ENCODE results near the gene GREB1. TPM values are rescaled to one million over a fixed set of nuclear protein-coding genes. Genes with fewer than 3 reads are reported as not detected.

Gene GREB1
- total RNA-seq, 1 experiment from 2014 or later = 0.90 TPM

DNA sequence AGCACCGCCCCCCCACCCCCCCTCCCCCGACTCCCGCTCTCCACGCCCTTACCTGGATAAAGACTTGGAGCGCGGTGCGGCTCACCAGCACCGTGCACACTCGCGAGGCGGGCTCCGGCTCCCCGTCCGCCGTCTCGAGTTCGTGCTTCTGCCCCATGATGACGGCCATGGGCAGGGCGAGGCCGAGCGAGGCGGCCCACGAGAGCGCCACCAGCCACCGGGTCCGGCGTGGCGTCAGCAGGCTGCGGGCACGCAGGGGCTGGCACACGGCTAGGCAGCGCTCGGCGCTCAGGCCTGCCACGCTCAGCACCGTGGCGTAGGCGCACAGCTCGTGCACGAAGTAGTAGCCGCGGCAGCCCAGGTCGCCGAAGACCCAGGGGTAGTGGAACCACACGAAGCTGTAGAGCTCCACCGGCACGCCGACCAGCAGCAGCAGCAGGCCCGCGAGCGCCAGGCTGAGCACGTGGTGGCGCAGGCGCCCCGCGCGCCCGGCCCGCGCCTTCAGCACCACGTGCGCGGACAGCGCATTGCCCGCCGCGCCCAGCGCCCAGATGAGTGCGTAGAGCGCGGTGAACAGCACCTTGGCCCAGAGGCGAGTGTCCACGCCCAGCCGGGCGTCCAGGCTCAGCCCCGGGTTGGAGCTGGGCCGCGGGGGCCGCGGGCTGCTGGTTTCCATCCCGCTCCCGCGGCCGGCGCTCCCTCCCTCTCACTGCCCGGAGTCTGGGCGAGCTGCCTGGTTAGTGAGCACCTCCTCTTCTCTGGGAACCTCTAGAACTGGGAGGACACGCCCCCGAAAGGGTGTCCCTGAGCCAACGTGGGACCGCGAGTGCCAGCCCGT is 135.8 kb downstream of the GREB1 start, which contains the start of gene NTSR2:
Gene NTSR2 (minus strand): TSS at position 742 of the 838 bp plus-strand sequence. CDS start 66 bp downstream, at position 676.
- BruUV-seq (replicated peaks) = no TSS peak
- TF ChIP-seq, protein P1, sequence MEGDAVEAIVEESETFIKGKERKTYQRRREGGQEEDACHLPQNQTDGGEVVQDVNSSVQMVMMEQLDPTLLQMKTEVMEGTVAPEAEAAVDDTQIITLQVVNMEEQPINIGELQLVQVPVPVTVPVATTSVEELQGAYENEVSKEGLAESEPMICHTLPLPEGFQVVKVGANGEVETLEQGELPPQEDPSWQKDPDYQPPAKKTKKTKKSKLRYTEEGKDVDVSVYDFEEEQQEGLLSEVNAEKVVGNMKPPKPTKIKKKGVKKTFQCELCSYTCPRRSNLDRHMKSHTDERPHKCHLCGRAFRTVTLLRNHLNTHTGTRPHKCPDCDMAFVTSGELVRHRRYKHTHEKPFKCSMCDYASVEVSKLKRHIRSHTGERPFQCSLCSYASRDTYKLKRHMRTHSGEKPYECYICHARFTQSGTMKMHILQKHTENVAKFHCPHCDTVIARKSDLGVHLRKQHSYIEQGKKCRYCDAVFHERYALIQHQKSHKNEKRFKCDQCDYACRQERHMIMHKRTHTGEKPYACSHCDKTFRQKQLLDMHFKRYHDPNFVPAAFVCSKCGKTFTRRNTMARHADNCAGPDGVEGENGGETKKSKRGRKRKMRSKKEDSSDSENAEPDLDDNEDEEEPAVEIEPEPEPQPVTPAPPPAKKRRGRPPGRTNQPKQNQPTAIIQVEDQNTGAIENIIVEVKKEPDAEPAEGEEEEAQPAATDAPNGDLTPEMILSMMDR (IDR thresholded peaks at IDR 0.05; ENCODE audit: unreplicated experiment) = no peak
- Mint-ChIP-seq H3K4me3 (ENCODE audit: low read depth, unreplicated experiment) (no peak within 1 kb of the TSS), H3K27me3 (ENCODE audit: unreplicated experiment) (peaks cover 34% of the 10 kb centered on the region), H3K9me3 (ENCODE audit: low read depth, unreplicated experiment) (no peaks in the 10 kb centered on the region), H3K27ac (ENCODE audit: unreplicated experiment) (no peak within 1 kb of the TSS), H3K36me3 (ENCODE audit: insufficient read depth, unreplicated experiment) (no peaks in the 10 kb centered on the region), H3K4me1 (ENCODE audit: low read depth, unreplicated experiment) (no peaks in the 10 kb centered on the region)
- CTCF ChIA-PET = no interaction called here
- intact Hi-C loops (cut with micrococcal nuclease; ENCODE audit: unreplicated experiment) = no loop called here
- DNase-seq = no peak

DNA sequence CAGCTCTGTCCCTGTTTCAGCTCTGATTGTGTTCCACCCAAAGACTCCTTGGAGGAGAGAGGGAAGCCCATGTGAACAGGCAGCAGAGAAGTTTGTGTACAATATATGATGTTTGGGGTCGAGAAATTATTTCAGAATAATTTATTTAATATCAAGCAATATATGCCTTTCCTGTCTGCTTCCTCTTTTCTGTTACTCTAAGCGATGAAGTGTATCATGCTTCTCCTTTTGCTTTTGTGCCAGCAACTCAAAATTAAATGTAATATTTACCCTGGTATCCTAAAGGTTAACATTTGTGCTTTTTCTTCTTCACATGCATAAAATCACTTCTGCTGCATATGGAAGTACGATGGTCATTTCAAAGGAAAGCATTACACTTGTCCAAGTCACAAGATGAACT is 138.6 kb downstream of the GREB1 start:
- intact Hi-C loops (cut with micrococcal nuclease; ENCODE audit: unreplicated experiment) = no loop called here
- peaks cover 58% of the 10 kb centered on the region for H3K27me3 Mint-ChIP-seq (ENCODE audit: unreplicated experiment)
- BruUV-seq (replicated peaks) = no TSS peak

DNA sequence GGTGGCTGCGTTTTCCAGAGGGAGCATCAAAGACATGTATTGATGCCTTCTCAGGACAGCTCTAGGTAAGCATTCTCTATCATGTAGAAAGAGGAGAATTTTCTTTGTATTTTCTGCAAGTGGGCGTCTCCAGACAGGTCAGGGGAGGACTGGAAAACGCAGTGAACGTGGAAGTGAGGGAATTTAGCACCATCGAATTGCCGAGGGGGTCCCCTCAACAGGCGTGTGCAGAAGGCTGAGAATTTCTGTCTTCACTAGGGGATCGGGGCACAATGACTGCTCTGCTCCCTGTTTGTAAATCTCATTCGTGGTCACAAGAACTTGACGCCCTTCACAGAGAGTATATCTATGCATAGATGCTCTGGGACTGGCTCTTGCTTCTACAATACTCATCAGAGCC is 141.1 kb downstream of the GREB1 start:
- H3K27ac Mint-ChIP-seq (ENCODE audit: unreplicated experiment) = no peak overlapping the region
- TF ChIP-seq, protein P1 (IDR thresholded peaks at IDR 0.05; ENCODE audit: unreplicated experiment) = no peak
- no peaks in the 10 kb centered on the region for H3K36me3 Mint-ChIP-seq (ENCODE audit: insufficient read depth, unreplicated experiment)
- H3K4me3 Mint-ChIP-seq (ENCODE audit: low read depth, unreplicated experiment) = no peak overlapping the region
- H3K4me1 Mint-ChIP-seq (ENCODE audit: low read depth, unreplicated experiment) = peaks cover 11% of the 10 kb centered on the region
- CTCF ChIA-PET = interaction anchor here (0.7 kb wide), 1 partner anchor 10 kb away, joined by 4 read pairs; no protein-coding TSS in a partner anchor
- BruUV-seq (replicated peaks) = no TSS peak
- no peak for DNase-seq
- intact Hi-C loops (cut with micrococcal nuclease; ENCODE audit: unreplicated experiment) = no loop called here
- H3K27me3 Mint-ChIP-seq (ENCODE audit: unreplicated experiment) = peaks cover 52% of the 10 kb centered on the region
- no peaks in the 10 kb centered on the region for H3K9me3 Mint-ChIP-seq (ENCODE audit: low read depth, unreplicated experiment)

More for the DNA sequence above, 138.6 kb downstream of the GREB1 start:
- Mint-ChIP-seq H3K4me1 (ENCODE audit: low read depth, unreplicated experiment) (peaks cover 9% of the 10 kb centered on the region), H3K4me3 (ENCODE audit: low read depth, unreplicated experiment) (no peak overlapping the region), H3K36me3 (ENCODE audit: insufficient read depth, unreplicated experiment) (no peaks in the 10 kb centered on the region), H3K9me3 (ENCODE audit: low read depth, unreplicated experiment) (no peaks in the 10 kb centered on the region), H3K27ac (ENCODE audit: unreplicated experiment) (no peak overlapping the region)
- TF ChIP-seq, protein P1 (IDR thresholded peaks at IDR 0.05; ENCODE audit: unreplicated experiment) = no peak
- no peak for DNase-seq
- CTCF ChIA-PET = no interaction called here

DNA sequence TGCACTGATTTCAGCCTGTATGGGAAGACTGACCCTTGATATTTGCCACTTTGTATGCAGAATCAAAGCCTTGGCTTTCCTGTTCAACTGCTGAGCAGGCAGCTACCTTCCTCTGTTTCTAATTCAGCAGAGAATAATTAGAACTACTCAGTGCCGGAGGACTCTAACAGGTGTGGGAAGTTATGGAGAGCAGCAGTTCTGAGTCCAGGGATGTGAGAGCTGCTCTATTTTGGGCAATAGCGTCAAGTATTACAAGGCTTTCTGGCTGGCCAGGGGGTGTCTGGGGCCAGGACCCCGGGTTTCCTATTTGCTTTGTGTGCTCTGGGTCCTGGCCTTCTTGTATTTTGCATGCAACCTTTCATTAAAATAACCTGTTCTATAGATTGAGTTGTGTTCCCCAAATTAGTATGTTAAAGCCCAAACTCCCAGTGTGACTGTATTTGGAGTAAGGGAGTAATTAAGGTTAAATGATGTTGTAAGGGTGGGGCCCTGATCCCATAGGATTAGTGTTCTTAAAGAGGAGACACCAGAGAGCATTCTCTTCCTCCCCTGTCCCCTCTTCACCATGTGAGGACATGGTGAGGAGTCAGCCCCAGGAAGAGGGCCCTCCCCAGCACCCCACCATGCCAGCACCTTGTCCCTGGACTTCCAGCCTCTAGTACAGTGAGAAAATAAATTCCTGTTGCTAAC is 141.7 kb downstream of the GREB1 start:
- no peaks in the 10 kb centered on the region for H3K9me3 Mint-ChIP-seq (ENCODE audit: low read depth, unreplicated experiment)
- no peaks in the 10 kb centered on the region for H3K36me3 Mint-ChIP-seq (ENCODE audit: insufficient read depth, unreplicated experiment)
- peaks cover 52% of the 10 kb centered on the region for H3K27me3 Mint-ChIP-seq (ENCODE audit: unreplicated experiment)
- H3K4me1 Mint-ChIP-seq (ENCODE audit: low read depth, unreplicated experiment) = peaks cover 17% of the 10 kb centered on the region
- DNase-seq = no peak
- BruUV-seq (replicated peaks) = no TSS peak
- no peak overlapping the region for H3K27ac Mint-ChIP-seq (ENCODE audit: unreplicated experiment)
- intact Hi-C loops (cut with micrococcal nuclease; ENCODE audit: unreplicated experiment) = no loop called here
- TF ChIP-seq, protein P1 (IDR thresholded peaks at IDR 0.05; ENCODE audit: unreplicated experiment) = no peak
- no peak overlapping the region for H3K4me3 Mint-ChIP-seq (ENCODE audit: low read depth, unreplicated experiment)
- CTCF ChIA-PET = interaction anchor here (0.7 kb wide), 2 partner anchors 9 to 11 kb away, joined by 3 to 4 read pairs; no protein-coding TSS in a partner anchor

All from Calu3 (cell line).